Sigmoid colon (tissue), 4 donors: ENCODE results near the gene KLK5.

ENCODE experiments used
- CTCF ChIP-seq, 4 experiments: fragments of 450-650 bp in 3 of 4; fragments of 200-600 bp in 1 of 4; IDR thresholded peaks; one replicate each; pipeline ENCODE4 v1.5.1; 2016 to 2019; ENCODE audit warnings: antibody characterized with exemption in 4 of 4, mild to moderate bottlenecking in 3 of 4, moderate library complexity in 2 of 4
- EP300 ChIP-seq, 4 donors: sonication (generic); formaldehyde crosslinking; IDR thresholded peaks; one replicate each; pipeline ENCODE4 v1.6.1; 2017; ENCODE audit warnings: antibody characterized with exemption in 4 of 4
- POLR2A ChIP-seq, 2 donors: fragments of 450-650 bp; IDR thresholded peaks; one replicate each; pipeline ENCODE4 v1.6.1; 2016; ENCODE audit warnings: antibody characterized with exemption in 2 of 2, mild to moderate bottlenecking in 2 of 2, moderate library complexity in 2 of 2
- POLR2AphosphoS5 ChIP-seq, 4 donors: sonication (generic); formaldehyde crosslinking; IDR thresholded peaks; one replicate each; pipeline ENCODE4 v1.6.1; 2017; ENCODE audit warnings: antibody characterized with exemption in 4 of 4

GRCh38 chr19:50982186-50982585 is 29.3 kb upstream of the KLK5 start:
- TF ChIP-seq CTCF (IDR thresholded peaks at IDR 0.05) (no peak), POLR2A (IDR thresholded peaks at IDR 0.05) (no peak), POLR2AphosphoS5 (IDR thresholded peaks at IDR 0.05) (no peak), EP300 (IDR thresholded peaks at IDR 0.05) (no peak)
